Activated T-cell treated with anti-CD3 and anti-CD28 coated beads for 1 hour (primary cell): Measurements from ENCODE around the gene KEL.
"Not testable (repeated sequence)": the region's sequence is repeated elsewhere in the genome, so short reads cannot be mapped to it uniquely, and the experiment has no call there.

Experiments used
- DNase-seq: peaks from one replicate; pipeline ENCODE4 v3.0.0-alpha.2; 2020; ENCODE audit warnings: low read depth

The KEL gene, protein sequence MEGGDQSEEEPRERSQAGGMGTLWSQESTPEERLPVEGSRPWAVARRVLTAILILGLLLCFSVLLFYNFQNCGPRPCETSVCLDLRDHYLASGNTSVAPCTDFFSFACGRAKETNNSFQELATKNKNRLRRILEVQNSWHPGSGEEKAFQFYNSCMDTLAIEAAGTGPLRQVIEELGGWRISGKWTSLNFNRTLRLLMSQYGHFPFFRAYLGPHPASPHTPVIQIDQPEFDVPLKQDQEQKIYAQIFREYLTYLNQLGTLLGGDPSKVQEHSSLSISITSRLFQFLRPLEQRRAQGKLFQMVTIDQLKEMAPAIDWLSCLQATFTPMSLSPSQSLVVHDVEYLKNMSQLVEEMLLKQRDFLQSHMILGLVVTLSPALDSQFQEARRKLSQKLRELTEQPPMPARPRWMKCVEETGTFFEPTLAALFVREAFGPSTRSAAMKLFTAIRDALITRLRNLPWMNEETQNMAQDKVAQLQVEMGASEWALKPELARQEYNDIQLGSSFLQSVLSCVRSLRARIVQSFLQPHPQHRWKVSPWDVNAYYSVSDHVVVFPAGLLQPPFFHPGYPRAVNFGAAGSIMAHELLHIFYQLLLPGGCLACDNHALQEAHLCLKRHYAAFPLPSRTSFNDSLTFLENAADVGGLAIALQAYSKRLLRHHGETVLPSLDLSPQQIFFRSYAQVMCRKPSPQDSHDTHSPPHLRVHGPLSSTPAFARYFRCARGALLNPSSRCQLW

DNA sequence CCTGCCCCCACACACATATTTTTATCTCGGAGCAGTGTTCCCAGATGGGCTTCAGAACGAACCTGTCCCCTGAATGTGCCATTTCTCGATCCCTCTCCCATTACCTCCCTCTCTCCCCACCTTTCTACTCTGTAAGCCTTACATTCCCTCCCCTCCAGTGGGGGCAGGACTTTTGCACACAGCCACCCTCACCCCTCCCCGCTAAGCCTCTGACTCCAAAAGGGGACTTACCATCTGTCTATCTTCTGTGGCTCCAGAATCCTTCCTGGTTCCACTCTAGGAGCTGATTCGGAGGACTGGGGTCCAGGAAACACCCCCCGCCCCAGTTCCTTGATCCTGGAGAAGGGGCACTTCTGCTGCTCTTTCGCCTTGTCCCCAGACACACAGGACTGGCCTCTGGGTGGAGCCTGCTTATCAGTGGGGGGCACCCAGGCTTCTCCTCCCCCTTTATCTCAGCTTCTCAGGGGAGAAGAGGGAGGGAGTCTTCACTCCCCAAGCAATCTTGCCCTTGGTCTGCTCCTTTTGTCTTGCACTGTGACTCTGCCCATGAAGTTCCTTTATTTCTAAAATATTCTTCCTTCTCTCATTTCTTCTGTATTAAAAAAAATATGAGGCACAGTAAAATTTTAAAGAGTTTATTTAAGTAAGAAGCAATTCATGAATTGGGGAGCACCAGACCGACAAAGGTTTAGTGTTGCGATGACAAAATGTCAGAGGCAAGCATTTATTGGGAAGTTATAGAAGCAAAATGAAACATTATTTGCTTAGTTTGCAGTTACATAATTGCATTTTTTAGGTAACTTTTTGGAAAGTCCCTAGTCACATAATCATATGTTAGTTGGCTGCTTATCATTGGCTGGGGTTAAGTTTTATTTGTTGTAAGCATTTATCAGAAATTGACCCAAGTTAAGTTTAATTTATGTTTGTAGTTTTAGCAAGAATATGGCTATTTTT lies at the start of gene KEL:
Gene KEL, minus strand, starts transcription at position 391 of the 954 bp plus-strand sequence. Its CDS starts 157 bp downstream, at position 234.
- DNase-seq = no peak

DNA sequence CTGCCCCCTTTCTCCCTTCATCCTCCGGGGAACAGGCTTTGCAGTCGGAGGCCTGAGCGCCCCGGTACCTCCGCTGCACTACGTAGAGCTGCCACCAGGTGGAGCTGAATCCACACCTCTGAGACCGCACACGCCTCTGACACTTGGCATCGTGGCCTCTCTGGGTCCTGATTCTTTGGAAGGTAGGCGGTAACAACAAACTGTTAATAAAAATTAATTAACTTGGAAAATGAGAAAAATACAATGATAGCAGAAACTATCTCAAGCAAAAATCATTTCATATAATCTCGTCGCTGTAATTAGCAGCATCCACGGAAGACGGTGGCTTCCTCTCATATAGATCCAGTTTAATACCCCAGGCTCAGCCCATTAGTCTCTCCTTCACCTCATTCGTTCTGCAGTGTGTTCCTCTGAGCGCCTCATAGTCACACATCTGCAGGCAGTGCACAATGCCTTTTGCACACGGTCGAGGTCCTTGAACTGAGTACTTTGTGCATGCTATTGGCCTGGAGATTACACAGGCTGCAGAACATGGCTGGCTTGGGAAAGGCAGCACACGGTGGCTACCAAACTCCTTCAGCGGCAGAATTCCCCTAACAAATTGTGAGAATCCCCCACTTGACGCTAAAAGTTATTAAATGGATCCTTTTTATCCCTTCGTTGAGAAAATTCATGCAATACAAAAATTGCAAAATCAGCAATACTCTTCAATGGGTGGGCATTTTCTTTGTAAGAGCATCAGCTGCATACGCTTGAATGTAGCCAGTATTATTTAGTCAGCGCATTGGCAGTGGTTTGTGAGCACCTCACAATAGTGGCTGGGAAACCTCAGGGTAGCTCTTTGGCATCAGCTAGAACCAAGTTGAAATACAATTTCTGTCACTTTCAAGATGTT lies 46.1 kb upstream of the KEL start:
- DNase-seq = peak; percentile 81

- no peak for DNase-seq
These were observed 43.6 kb upstream of the KEL start for GRCh38 chr7:143005632-143006260.

GRCh38 chr7:143003393-143004051 lies 41.4 kb upstream of the KEL start:
- no peak for DNase-seq

GRCh38 chr7:143002898-143003297 lies 40.7 kb upstream of the KEL start:
- DNase-seq = no peak

DNA sequence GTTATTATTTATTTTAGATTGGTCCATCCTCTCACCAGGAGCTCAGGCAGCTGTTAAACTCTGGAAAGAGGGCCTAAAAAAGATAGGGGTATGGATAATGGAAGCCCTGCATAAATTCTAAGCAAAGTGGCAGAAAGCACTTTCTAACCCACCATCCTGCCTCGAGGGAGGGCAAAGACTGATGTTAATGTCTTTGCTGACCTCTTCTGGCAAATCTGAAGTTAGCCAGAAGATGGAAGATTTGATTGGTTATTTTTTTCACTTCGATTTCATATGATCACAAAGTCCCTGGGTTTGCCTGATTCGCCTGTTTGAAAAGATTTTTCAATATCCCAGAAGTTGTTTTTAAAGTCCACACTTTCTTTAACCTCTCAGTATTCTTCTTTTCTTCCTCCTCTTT lies 39.9 kb upstream of the KEL start:
- no peak for DNase-seq

DNA sequence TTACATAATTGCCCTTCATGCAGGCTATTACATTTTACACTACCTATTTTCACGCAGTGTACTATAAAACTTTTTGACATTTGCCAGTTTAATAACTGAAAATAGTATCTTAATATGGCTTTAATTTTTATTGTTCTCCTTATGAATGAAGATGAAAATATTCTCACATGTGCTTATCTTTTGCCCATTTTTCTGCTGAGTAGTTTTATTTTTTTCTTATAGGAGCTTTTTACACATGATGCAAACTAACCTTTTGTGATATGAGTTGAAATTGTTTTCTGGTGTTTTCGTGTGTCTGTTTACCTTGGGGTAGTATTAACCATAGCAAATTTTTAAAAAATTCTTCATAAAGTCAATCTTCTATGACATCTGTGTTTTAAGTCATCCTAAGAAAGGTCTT lies 38.5 kb upstream of the KEL start:
- no peak for DNase-seq

DNA sequence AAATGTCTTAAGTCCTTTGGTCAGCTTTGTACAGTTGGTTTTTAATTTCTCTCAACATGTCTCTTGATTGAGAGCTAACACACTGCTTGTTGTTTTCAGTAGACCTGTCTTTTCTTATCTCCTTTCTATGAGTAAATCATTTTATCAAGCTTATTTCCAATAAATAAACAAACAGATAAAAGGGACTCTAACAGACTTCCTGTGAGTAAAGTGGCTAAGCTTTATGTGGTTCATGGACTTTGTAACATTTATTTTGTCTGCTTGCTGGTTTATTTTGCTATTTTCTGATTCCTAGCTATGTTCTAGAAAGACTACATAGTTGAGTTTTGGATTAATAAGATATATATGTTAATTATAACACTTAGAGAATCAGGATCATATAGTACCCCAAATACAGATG lies 37.6 kb upstream of the KEL start:
- DNase-seq = no peak

GRCh38 chr7:142998966-142999365 lies 36.8 kb upstream of the KEL start:
- no peak for DNase-seq

- DNase-seq = no peak
These were observed 35.4 kb upstream of the KEL start for GRCh38 chr7:142997456-142997989.

DNA sequence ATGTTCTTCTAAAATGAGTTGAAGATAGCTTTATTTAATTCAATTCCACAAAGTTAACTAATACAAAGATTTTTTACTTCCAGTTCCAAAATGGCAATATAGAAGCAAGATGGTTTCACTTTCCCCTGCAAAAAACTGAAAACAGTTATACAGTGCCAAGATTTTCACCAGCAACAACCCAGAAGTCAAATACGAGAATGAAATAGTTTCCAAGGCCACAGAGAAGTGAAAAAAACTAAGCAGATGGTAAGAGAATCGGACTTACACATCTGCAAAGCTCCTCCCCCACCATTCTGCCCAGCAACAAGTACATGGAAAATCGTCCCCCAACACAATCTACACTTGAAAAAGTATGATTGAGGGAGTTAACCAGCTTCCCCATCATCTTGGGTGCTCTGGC lies 30.3 kb upstream of the KEL start:
- no peak for DNase-seq

- DNase-seq = no peak
These were observed 22.1 kb upstream of the KEL start for GRCh38 chr7:142984297-142984696.

GRCh38 chr7:142983825-142984224 lies 21.7 kb upstream of the KEL start:
- no peak for DNase-seq

GRCh38 chr7:142978402-142978801 lies 16.2 kb upstream of the KEL start:
- DNase-seq = not testable (repeated sequence)

DNA sequence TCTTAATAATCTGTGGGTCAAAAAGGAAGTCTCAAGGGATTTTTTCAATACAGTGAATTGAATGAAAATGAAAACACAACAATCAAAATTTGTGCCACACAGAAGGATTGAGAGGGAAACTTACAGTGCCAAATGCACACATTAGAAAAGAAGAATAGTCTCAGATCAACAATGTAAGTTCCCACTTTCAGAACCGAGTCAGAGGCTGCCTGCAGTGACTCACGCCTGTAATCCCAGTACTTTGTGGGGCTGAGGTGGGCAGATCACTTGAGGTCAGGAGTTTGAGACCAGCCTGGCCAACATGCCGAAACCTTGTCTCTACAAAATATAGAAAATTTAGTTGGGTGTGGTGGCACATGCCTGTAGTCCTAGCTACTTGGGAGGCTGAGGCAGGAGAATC lies 12.5 kb upstream of the KEL start:
- DNase-seq = no peak

- DNase-seq = no peak
These were observed 7.0 kb upstream of the KEL start for GRCh38 chr7:142969183-142969582.

DNA sequence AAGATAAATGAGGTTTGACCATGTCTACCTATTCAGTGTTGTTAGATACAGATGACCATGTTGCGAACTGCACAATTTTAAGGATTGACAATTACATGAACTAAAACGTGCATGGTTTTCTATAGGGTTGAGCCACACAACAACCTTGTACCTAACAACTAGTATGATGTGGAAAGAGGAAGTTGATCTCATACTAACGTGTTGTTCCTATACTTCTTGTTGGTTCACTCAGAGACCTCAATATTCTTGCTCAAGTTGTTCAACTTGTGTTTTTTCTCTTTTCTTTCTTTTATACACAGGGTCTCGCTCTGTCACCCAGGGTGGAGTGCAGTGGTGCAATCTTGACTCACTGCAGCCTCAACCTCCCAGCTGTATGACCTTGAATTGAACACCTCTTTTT lies 6.1 kb upstream of the KEL start:
- no peak for DNase-seq

GRCh38 chr7:142964502-142965246 lies 2.5 kb upstream of the KEL start:
- no peak for DNase-seq

DNA sequence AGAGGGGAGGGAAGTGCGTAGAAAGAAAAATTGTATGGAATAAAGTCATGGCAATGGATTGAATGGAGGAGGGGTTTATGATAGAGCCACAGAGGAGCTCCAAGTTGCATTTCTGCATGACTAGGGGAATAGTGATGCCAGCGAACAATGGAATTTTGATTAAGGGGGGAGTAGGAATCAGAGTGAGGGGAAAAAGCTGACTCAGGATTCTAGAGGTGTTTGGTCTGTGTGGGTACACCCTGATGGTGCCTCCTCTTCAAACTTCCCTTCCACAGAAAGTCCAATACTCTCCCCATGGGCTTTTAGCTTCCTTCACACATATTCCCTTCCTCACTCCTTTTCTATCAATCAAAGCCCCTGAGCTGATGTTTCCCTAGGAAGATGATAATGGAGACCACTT lies 1.8 kb upstream of the KEL start:
- no peak for DNase-seq
